Prostate gland (tissue), 2 donors: ENCODE measurements around the gene UPK1A.

ENCODE experiments used
- CTCF ChIP-seq, 4 experiments: fragments of 200-600 bp in 2 of 4; fragments of 450-650 bp in 2 of 4; sonication (generic) in 2 of 4; IDR thresholded peaks; 1 replicate in 3 of 4; 2 replicates in 1 of 4; pipeline ENCODE4 v1.5.1; 2016 to 2019; ENCODE audit warnings: antibody characterized with exemption in 4 of 4, mild to moderate bottlenecking in 2 of 4, moderate library complexity in 2 of 4
- POLR2AphosphoS5 ChIP-seq: sonication (generic); formaldehyde crosslinking; IDR thresholded peaks from one replicate; pipeline ENCODE4 v1.6.1; 2017; ENCODE audit warnings: antibody characterized with exemption

- TF ChIP-seq CTCF (IDR thresholded peaks at IDR 0.05) (no peak), POLR2AphosphoS5 (no peak)
Observed at GRCh38 chr19:35628264-35628564, 38.1 kb upstream of the UPK1A start.
